Endothelial cell of umbilical vein (primary cell): ENCODE results near the gene AGXT. TPM values are rescaled to one million over a fixed set of nuclear protein-coding genes. Genes with fewer than 3 reads are reported as not detected.
"Not testable (repeated sequence)": the region's sequence is repeated elsewhere in the genome, so short reads cannot be mapped to it uniquely, and the experiment has no call there.

ENCODE experiments used
- BruUV-seq: library from RNA; stranded (reverse); fragments of 400-500 nt; replicated peaks from 2 replicates; lab custom pipeline; 2021; lab: Mats Ljungman, UMichigan
- CTCF ChIA-PET: fragments of 300-600, 350-600 bp; sonication (Branson Sonifier 250); formaldehyde crosslinking; loops from one replicate; lab custom pipeline; 2021; ENCODE audit warnings: antibody characterized with exemption, inconsistent platforms; lab: Charles Lee
- POLR2A ChIA-PET: fragments of 300-600, 350-600 bp; sonication (Branson Sonifier 250); formaldehyde crosslinking; loops from one replicate; lab custom pipeline; 2021; ENCODE audit warnings: antibody characterized with exemption, inconsistent platforms; lab: Charles Lee
- DNase-seq: peaks from one replicate; pipeline ENCODE4 v3.0.0-alpha.2; 2011; ENCODE audit warnings: low read depth, low spot score
- FAIRE-seq: peaks from 2 replicates; lab custom pipeline; 2011; peaks lifted over from hg19 to GRCh38; lab: Jason Lieb, UNC
- H2AFZ ChIP-seq: 2 replicates; pipeline ENCODE4 v1.6.0; 2012; ENCODE audit warnings: low read depth, low read length, control low read depth, inconsistent platforms
- H3K27ac ChIP-seq: 2 replicates; pipeline ENCODE4 v1.5.1; 2011; ENCODE audit warnings: low read depth, mild to moderate bottlenecking, control low read depth, low read length, moderate library complexity; ENCODE audit not compliant: insufficient read depth
- H3K27me3 ChIP-seq, 2 experiments: 2 replicates each; pipeline versions ENCODE4 v1.6.0 to v1.6.1; 2011; ENCODE audit warnings: low read length in 2 of 2, mixed read lengths in 1 of 2; ENCODE audit not compliant: control insufficient read depth in 2 of 2, insufficient read depth in 2 of 2
- H3K36me3 ChIP-seq, 2 experiments: 2 replicates in 1 of 2; 3 replicates in 1 of 2; pipeline ENCODE4 v1.5.1; 2011; ENCODE audit warnings: low read length in 2 of 2, mild to moderate bottlenecking in 1 of 2, moderate library complexity in 1 of 2; ENCODE audit not compliant: control insufficient read depth in 2 of 2, insufficient read depth in 2 of 2; ENCODE audit errors: extremely low read depth in 1 of 2
- H3K4me1 ChIP-seq: 3 replicates; pipeline ENCODE4 v1.5.1; 2011; ENCODE audit warnings: mild to moderate bottlenecking, low read length; ENCODE audit not compliant: control insufficient read depth, insufficient read depth; ENCODE audit errors: extremely low read depth
- H3K4me2 ChIP-seq: 2 replicates; pipeline ENCODE4 v1.6.1; 2011; ENCODE audit warnings: low read length, control low read depth, mixed read lengths; ENCODE audit not compliant: insufficient read depth
- H3K4me3 ChIP-seq, 3 experiments: fragments of 200-600 bp in 1 of 3; sonication (generic), shearing (Covaris generic) in 1 of 3; replicated peaks in 1 of 3; 2 replicates each; pipeline ENCODE4 v1.5.1; 2011 to 2016; ENCODE audit warnings: control low read depth in 3 of 3, low read length in 3 of 3, mild to moderate bottlenecking in 2 of 3, inconsistent platforms in 1 of 3, low read depth in 1 of 3, moderate library complexity in 1 of 3; ENCODE audit not compliant: insufficient read depth in 1 of 3
- H3K79me2 ChIP-seq: 2 replicates; pipeline ENCODE4 v1.6.0; 2012; ENCODE audit warnings: low read length, inconsistent platforms; ENCODE audit not compliant: control insufficient read depth, insufficient read depth
- H3K9ac ChIP-seq: replicated peaks from 2 replicates; pipeline ENCODE3; 2011; ENCODE audit warnings: low read length, control low read depth; ENCODE audit not compliant: insufficient read depth; ENCODE audit errors: extremely low read depth
- H3K9me1 ChIP-seq: replicated peaks from 3 replicates; pipeline ENCODE4 v1.6.0; 2011; ENCODE audit warnings: mild to moderate bottlenecking, low read length; ENCODE audit not compliant: control insufficient read depth, insufficient read depth; ENCODE audit errors: extremely low read depth
- H3K9me3 ChIP-seq: replicated peaks from 2 replicates; pipeline ENCODE4 v1.5.1; 2012; ENCODE audit warnings: low read length, inconsistent platforms; ENCODE audit not compliant: control insufficient read depth, insufficient read depth
- H4K20me1 ChIP-seq: replicated peaks from 2 replicates; pipeline ENCODE3; 2011; ENCODE audit warnings: mild to moderate bottlenecking, low read length; ENCODE audit not compliant: control insufficient read depth, insufficient read depth; ENCODE audit errors: extremely low read depth
- FOS ChIP-seq: IDR thresholded peaks from 2 replicates; pipeline ENCODE4 v1.6.1; 2011; ENCODE audit warnings: mild to moderate bottlenecking, low read length, moderate library complexity, borderline replicate concordance; ENCODE audit not compliant: insufficient read depth
- JUN ChIP-seq: IDR thresholded peaks from 2 replicates; pipeline ENCODE4 v1.6.1; 2011; ENCODE audit warnings: borderline replicate concordance, low read depth; ENCODE audit not compliant: insufficient read length, insufficient read depth
- dilution Hi-C: fragments of 300-500 bp; cut with MboI; formaldehyde crosslinking; loops from one replicate; pipeline ENCODE4 v1.15.0; 2019; ENCODE audit warnings: low sequenced_read_pairs; ENCODE audit not compliant: extremely low pct_ligation_motif_present
- intact Hi-C: fragments of 100-400 bp; cut with micrococcal nuclease; formaldehyde crosslinking; loops from one replicate; pipeline ENCODE4 v1.10.0; 2022
- polyA plus RNA-seq, 4 experiments: library from polyadenylated mRNA; depleted of rRNA in 3 of 4; stranded (reverse) in 3 of 4; unstranded in 1 of 4; fragments of >200 nt; gene quantifications; 2 replicates each; pipeline versions ENCODE4 v1.2.1 to v1.2.3, GENCODE V29; 2011 to 2012; ENCODE audit warnings: missing spikeins in 1 of 4
- total RNA-seq: library from RNA; stranded (reverse); gene quantifications from 2 replicates; pipeline ENCODE4 v1.2.3, GENCODE V29; 2021
- TF ChIP-seq, protein P1 (sequence below), 2 donors: IDR thresholded peaks; 1 replicate in 1 of 2; 2 replicates in 1 of 2; pipeline ENCODE4 v1.5.1; 2011; ENCODE audit warnings: low read length in 2 of 2, mild to moderate bottlenecking in 2 of 2, moderate library complexity in 2 of 2, control low read depth in 1 of 2, inconsistent platforms in 1 of 2, low read depth in 1 of 2; ENCODE audit not compliant: insufficient read depth in 1 of 2; ENCODE audit errors: extremely low read depth in 1 of 2
- TF ChIP-seq, protein P2 (sequence below): IDR thresholded peaks from 2 replicates; pipeline ENCODE4 v1.6.1; 2011; ENCODE audit not compliant: insufficient read depth, insufficient read length

AGXT gene
- total and polyA plus RNA-seq, 2 donors (not counting 3 experiments of a cell fraction or from before 2014, with no cell fraction given) = not detected

DNA sequence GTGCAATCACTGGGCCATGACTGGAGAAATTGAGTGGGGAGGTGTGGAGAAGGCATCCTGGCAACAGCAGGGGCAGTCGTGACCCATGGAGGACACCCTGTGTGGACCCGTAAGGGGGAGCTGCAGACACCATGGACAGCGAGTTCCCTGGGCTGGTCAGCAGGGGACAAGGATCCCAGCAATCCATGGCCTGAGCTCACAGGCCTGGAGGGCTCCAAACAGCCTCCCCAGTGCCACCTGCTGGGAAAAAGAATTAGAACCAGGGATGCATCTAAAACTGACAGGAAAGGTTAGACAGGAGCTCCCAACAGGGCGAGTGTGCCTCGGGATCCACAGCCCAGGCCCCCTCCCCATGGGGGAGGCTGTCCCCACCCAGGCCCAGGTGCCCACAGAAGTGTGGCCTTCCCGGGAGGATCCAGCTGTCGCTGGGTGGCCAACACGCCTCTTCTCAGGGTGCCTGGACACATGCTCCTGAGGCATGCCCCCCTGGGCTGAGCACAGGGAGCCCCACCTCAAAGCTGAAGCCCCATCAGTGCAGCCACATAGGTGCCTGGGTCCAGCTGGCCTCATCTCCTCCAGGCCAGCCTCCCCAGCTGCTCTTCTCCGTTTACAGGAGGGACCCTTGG, 28.1 kb upstream of the AGXT start:
- no peaks in the 10 kb centered on the region for H3K36me3 ChIP-seq
- TF ChIP-seq FOS (no peak), JUN (no peak)
- TF ChIP-seq, protein P1, sequence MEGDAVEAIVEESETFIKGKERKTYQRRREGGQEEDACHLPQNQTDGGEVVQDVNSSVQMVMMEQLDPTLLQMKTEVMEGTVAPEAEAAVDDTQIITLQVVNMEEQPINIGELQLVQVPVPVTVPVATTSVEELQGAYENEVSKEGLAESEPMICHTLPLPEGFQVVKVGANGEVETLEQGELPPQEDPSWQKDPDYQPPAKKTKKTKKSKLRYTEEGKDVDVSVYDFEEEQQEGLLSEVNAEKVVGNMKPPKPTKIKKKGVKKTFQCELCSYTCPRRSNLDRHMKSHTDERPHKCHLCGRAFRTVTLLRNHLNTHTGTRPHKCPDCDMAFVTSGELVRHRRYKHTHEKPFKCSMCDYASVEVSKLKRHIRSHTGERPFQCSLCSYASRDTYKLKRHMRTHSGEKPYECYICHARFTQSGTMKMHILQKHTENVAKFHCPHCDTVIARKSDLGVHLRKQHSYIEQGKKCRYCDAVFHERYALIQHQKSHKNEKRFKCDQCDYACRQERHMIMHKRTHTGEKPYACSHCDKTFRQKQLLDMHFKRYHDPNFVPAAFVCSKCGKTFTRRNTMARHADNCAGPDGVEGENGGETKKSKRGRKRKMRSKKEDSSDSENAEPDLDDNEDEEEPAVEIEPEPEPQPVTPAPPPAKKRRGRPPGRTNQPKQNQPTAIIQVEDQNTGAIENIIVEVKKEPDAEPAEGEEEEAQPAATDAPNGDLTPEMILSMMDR (IDR thresholded peaks at IDR 0.05; ENCODE audit: extremely low read depth in 1 of 2, insufficient read depth in 1 of 2, low read depth in 1 of 2, low read length in 2 of 2) = peak; percentile 66 to 78
- TF ChIP-seq, protein P2, sequence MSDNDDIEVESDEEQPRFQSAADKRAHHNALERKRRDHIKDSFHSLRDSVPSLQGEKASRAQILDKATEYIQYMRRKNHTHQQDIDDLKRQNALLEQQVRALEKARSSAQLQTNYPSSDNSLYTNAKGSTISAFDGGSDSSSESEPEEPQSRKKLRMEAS = no peak
- H3K9me3 ChIP-seq = no peaks in the 10 kb centered on the region
- H3K4me1 ChIP-seq = no peaks in the 10 kb centered on the region
- POLR2A ChIA-PET = no interaction called here
- FAIRE-seq (peak; percentile 91), DNase-seq (peak; percentile 76)
- H2AFZ ChIP-seq = no peak overlapping the region
- no peaks in the 10 kb centered on the region for H3K79me2 ChIP-seq
- intact Hi-C loops (loop anchor here (1.0 kb wide), 2 partner anchors 326 to 607 kb away; no protein-coding TSS in a partner anchor), dilution Hi-C loops (no loop called here)
- no peak overlapping the region for H3K4me3 ChIP-seq
- H3K27ac ChIP-seq = no peak overlapping the region
- CTCF ChIA-PET = interaction anchor here (0.6 to 2.7 kb wide), 36 partner anchors 9 to 780 kb away, joined by 3 to 78 read pairs (median 4); partner anchors contain the start of genes CAPN10 and DUSP28
- no peak overlapping the region for H3K9ac ChIP-seq
- H3K9me1 ChIP-seq = no peaks in the 10 kb centered on the region
- BruUV-seq = no TSS peak
- peaks cover 0 to 4% of the 10 kb centered on the region in 2 experiments for H3K27me3 ChIP-seq
- no peaks in the 10 kb centered on the region for H4K20me1 ChIP-seq
- no peak overlapping the region for H3K4me2 ChIP-seq

DNA sequence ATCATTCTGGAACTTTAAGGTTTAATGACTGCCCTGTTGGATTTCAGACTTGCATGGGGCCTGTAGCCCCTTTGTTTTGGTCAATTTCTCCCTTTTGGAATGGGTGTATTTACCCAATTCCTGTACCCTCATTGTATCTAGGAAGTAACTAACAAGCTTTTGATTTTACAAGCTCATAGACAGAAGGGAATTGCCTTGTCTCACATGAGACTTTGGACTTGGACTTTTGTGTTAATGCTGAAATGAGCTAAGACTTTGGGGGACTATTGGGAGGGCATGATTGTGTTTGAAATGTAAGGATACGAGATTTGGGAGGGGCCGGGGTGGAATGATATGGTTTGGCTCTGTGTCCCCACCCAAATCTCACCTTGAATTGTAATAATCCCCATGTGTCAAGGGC, 22.3 kb upstream of the AGXT start:
- H2AFZ ChIP-seq, H3K36me3 ChIP-seq, H3K27ac ChIP-seq, H3K4me3 ChIP-seq, POLR2A ChIA-PET, dilution Hi-C loops, DNase-seq, BruUV-seq, H3K9me1 ChIP-seq, H3K79me2 ChIP-seq, H3K9me3 ChIP-seq, H3K27me3 ChIP-seq, H4K20me1 ChIP-seq, H3K9ac ChIP-seq, H3K4me2 ChIP-seq, intact Hi-C loops, FAIRE-seq, H3K4me1 ChIP-seq: not testable (repeated sequence)
- CTCF ChIA-PET = interaction anchor here (1.1 to 1.7 kb wide), 3 partner anchors 12 to 332 kb away, joined by 3 to 5 read pairs (median 4); no protein-coding TSS in a partner anchor
